HG03354 (cell line): ENCODE results near the gene ZCCHC17.
"Not testable (repeated sequence)": the region's sequence is repeated elsewhere in the genome, so short reads cannot be mapped to it uniquely, and the experiment has no call there.

Experiments
- ATAC-seq: cut with Tn5 transposase; IDR thresholded peaks from one replicate; pipeline ENCODE4 v1.9.1; 2021; ENCODE audit warnings: mild to moderate bottlenecking; ENCODE audit not compliant: unreplicated experiment, poor library complexity, severe bottlenecking

Gene ZCCHC17

DNA sequence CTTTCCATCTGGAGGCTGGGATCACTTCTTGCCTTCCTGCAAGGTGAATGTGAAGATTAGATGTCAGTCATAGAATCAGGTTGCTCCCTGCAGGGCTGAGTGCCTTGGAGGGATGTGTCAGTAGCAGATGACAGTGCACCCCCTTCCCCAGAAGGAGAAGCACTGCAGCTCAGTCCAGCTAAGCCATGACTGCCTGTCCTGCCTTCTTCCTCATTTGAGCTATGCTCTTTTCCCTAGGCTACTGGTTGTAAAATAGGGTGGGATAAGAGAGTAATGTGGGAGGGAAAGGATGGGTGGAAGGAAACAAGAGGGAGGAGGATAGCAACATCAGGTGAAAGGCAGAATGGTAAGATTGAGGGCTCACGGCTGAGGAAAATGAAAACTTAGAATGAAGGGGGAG lies 87.1 kb downstream of the ZCCHC17 start:
- ATAC-seq: no peak

GRCh38 chr1:31386576-31387243 lies 89.9 kb downstream of the ZCCHC17 start:
- not testable (repeated sequence) for ATAC-seq

GRCh38 chr1:31387612-31388011 lies 90.8 kb downstream of the ZCCHC17 start:
- no peak for ATAC-seq

- no peak for ATAC-seq
Observed at GRCh38 chr1:31389616-31390015, 92.8 kb downstream of the ZCCHC17 start.

GRCh38 chr1:31390071-31390470 lies 93.2 kb downstream of the ZCCHC17 start:
- no peak for ATAC-seq

GRCh38 chr1:31393463-31393862 lies 96.6 kb downstream of the ZCCHC17 start:
- ATAC-seq: no peak

- peak; percentile 83 for ATAC-seq
Observed at GRCh38 chr1:31394584-31395193, 97.9 kb downstream of the ZCCHC17 start.

- no peak for ATAC-seq
Observed at GRCh38 chr1:31396633-31397351, 100.0 kb downstream of the ZCCHC17 start.

- no peak for ATAC-seq
Observed at GRCh38 chr1:31397360-31398095, 100.7 kb downstream of the ZCCHC17 start.

GRCh38 chr1:31398246-31398645 lies 101.4 kb downstream of the ZCCHC17 start:
- ATAC-seq: no peak

GRCh38 chr1:31399976-31400375 lies 103.1 kb downstream of the ZCCHC17 start:
- no peak for ATAC-seq

DNA sequence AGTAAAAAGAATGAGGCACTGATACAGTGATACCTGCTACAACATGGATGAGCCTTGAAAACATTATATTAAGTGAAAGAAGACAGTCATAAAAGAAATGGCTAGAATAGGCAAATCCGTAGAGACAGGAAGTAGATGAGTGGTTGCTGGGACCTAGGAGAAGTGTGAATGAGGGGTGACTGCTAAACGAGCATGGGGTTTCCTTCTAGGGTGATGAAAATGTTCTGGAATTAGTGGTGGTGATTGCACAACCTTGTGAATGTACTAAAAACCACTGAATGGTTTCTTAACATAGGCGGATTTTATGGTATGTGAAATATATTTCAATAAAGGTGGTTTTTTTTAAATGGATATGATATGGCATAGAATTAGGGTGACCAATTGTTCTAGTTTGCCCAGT lies 103.6 kb downstream of the ZCCHC17 start:
- no peak for ATAC-seq

DNA sequence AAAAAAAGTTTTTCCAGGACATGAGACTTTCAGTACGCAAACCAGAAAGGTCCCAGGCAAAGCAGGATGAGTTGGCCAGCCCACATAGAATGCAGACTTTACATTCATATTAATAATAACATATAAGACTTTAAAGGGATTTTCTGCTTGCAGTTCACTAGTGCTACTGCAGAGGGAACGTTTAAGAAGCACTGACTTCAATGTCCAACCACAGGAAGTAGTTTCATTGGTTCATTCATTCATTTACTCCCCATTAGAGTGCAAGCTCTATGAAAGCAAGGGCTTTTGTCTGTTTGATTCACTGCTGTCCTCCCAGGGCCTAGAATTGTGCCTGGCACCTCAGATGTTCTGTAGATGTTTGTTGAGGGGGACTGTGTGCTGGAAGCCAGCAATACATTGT lies 104.4 kb downstream of the ZCCHC17 start:
- ATAC-seq: no peak

- no peak for ATAC-seq
Observed at GRCh38 chr1:31405578-31406245, 108.9 kb downstream of the ZCCHC17 start.

DNA sequence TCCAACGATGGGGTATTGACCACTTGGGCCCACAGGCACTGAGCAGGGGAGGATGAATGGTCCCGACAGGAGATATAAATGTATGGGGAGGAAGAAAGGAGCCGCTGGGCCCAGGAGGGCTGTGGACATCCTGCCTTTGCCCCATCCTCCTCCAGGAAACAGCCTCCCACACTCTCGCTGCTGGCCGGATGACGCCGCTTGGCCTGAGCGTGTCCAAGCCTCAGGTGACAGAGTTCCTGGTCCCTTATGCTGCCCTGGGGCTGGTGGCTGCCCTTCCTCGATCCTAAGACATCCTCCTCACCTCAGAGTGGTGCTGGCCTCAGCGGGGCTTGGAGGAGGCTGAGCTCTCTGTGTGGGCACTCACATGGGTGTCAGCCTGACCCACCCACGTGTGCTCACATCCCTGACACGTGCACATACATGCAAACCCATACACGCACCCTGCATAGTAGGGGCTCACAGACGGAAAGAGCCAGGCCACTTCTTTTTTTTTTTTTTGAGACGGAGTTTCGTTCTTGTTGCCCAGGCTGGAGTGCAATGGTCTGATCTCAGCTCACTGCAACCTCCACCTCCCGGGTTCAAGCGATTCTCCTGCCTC lies 110.3 kb downstream of the ZCCHC17 start:
- no peak for ATAC-seq

DNA sequence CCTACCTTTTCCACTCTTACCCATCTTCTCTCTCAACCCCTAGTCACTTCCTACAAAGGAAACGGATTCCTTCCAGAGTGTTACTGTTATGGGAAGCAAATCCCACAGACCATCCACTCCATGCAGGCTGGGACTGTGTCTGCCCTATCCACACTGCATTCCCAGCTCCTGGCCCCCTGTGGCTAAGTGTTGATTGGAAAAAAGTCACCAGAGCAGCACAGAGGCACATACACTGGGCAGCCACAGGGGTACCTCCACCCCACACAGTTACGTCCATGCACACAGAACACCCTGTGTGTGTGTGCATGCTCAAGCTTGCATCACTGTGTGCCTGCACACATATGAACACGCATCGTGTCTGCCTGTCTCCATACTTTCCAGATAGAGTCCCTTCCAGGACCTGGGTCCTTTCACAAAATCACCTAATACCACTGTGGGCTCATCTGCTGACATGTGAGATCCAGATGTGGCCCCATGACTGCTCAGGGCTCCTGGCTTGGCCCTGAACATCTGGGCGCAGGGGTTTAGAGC lies 112.0 kb downstream of the ZCCHC17 start:
- no peak for ATAC-seq

DNA sequence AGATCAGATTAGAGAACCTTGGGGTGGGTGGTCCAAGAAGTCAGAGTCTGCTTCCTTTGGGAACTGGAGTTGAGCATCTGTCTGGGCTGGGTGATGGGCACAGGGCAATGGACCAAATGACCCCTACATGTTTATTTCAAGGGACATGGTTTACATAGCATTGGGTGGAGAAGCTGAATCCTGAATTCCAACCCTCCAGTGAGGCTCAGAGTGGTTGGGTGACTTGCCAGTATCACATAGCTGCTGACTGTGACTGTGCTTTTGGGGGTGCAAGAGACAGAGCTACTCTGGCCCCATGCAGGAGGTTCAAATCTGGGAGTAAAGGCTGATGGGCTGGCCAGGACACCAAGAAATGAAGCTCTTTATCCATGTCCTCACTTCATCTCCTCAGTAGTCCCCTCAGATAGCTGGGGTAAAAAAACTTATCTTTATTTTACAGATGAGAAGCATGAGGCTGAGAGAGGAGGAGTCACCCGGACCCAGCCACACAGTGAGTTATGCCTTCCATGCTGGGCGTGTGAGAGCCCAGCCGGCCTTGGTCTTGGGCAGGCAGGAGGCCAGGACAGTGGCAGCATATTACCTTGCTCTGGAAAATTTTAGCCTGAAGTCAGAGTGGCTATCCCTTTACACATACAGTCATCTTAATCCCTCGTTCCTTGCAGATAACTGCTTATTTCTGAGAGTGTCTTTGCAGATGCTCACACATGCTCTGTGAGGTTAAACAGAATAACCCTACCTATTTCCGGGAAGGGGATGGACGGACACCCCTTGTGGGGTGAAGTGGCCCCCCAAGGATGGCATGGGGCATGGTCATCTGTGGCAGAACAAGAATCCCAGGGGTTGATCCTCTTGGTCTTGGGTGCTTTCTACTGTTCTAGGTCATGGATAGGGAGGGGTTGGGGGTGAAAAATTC lies 113.4 kb downstream of the ZCCHC17 start:
- ATAC-seq: no peak

GRCh38 chr1:31410871-31411270 lies 114.0 kb downstream of the ZCCHC17 start:
- ATAC-seq: no peak
